Body of pancreas (tissue), 4 donors: ENCODE results near the gene ARHGEF7. TPM values are rescaled to one million over a fixed set of nuclear protein-coding genes. Genes with fewer than 3 reads are reported as not detected.

Experiments used
- ATAC-seq: fragments of 150-250 bp; one replicate; pipeline ENCODE4 v1.9.1; 2016
- DNase-seq, 4 donors: peaks; one replicate each; pipeline ENCODE4 v3.0.0-alpha.2; 2019
- H3K27ac ChIP-seq, 4 donors: fragments of 200-600 bp; sonication (generic); 1 replicate in 3 of 4; 2 replicates in 1 of 4; pipeline versions ENCODE4 v1.5.1 to v1.6.1; 2016 to 2019; ENCODE audit warnings: mild to moderate bottlenecking in 1 of 4, mixed read lengths in 1 of 4, moderate library complexity in 1 of 4
- H3K27me3 ChIP-seq, 2 donors: fragments of 200-600 bp; sonication (generic); one replicate each; pipeline ENCODE4 v1.6.0; 2016; ENCODE audit warnings: mild to moderate bottlenecking in 1 of 2
- H3K36me3 ChIP-seq, 2 donors: fragments of 200-600 bp; sonication (generic); replicated peaks in 1 of 2; 2 replicates each; pipeline ENCODE4 v1.5.1; 2016; ENCODE audit warnings: low read depth in 2 of 2; ENCODE audit not compliant: insufficient read depth in 1 of 2
- H3K4me1 ChIP-seq: fragments of 200-600 bp; sonication (generic); one replicate; pipeline ENCODE4 v1.6.0; 2016
- H3K4me3 ChIP-seq, 2 donors: fragments of 200-600 bp; sonication (generic); 1 replicate in 1 of 2; 2 replicates in 1 of 2; pipeline ENCODE4 v1.5.1; 2016 to 2019
- H3K9me3 ChIP-seq, 3 donors: fragments of 200-600 bp; sonication (generic); 1 replicate in 2 of 3; 2 replicates in 1 of 3; pipeline ENCODE4 v1.5.1; 2016
- POLR2A ChIP-seq, 3 donors: fragments of 450-650 bp; IDR thresholded peaks; one replicate each; pipeline ENCODE4 v1.6.1; 2016; ENCODE audit warnings: antibody characterized with exemption in 3 of 3, mild to moderate bottlenecking in 2 of 3
- WGBS, 2 donors: methylation state at CpG; one replicate each; pipeline ENCODE4 v1.1.5; 2017; 5-methylcytosine and 5-hydroxymethylcytosine counted together
- intact Hi-C: fragments of 100-400 bp; cut with DNase I; formaldehyde crosslinking; loops from one replicate; pipeline ENCODE4 v1.15.1; 2023
- total RNA-seq, 2 donors: library from RNA; depleted of rRNA; stranded (reverse); fragments of >200 nt; gene quantifications; one replicate each; pipeline ENCODE4 v1.1.0, GENCODE V29; 2016
- TF ChIP-seq, protein P1 (sequence below), 7 experiments: fragments of 450-650 bp in 4 of 7; fragments of 200-600 bp in 3 of 7; sonication (generic) in 3 of 7; IDR thresholded peaks; one replicate each; pipeline ENCODE4 v1.5.1; 2016 to 2019; ENCODE audit warnings: antibody characterized with exemption in 7 of 7

ARHGEF7 gene
- total RNA-seq, 2 donors from 2014 or later = 27.5 to 81.4 TPM

DNA sequence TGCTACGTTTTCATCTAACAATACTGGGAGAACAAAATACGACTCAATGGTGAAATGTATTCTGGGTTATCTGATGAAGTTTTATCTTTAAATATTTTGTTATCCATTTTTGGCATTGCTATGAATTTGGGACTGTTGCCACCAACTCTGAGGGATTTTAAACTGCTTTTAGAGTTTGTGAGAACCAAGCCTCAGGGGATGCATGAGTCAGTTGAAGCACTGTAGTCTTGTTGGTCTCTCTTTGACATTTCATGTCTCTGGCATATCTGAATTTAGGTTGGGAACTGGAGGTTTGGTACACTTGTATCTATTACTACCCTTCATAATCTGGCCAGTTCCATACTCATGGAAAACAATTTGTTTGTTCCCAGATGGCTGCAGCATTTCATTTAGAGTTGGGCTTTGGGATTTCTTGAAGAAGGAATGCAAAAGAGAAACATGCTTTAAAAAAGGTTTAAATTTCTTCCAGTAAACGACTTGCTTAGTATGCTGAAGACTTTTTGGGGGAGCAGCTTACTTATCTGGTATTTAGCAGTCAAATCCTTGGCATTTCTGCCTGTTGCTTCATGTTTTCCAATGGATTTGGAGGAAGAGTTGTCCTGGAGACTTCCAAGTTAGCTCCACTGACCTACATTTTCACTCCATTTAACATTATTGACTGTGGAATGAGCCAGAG is 28.9 kb downstream of the ARHGEF7 start:
- Histone ChIP-seq H3K36me3 (no peaks in the 10 kb centered on the region), H3K27ac (no peak overlapping the region), H3K4me3 (no peak overlapping the region), H3K27me3 (peaks cover 0 to 4% of the 10 kb centered on the region in 2 donors), H3K9me3 (no peaks in the 10 kb centered on the region), H3K4me1 (no peaks in the 10 kb centered on the region)
- no peak for TF ChIP-seq POLR2A (IDR thresholded peaks at IDR 0.05)
- TF ChIP-seq, protein P1, sequence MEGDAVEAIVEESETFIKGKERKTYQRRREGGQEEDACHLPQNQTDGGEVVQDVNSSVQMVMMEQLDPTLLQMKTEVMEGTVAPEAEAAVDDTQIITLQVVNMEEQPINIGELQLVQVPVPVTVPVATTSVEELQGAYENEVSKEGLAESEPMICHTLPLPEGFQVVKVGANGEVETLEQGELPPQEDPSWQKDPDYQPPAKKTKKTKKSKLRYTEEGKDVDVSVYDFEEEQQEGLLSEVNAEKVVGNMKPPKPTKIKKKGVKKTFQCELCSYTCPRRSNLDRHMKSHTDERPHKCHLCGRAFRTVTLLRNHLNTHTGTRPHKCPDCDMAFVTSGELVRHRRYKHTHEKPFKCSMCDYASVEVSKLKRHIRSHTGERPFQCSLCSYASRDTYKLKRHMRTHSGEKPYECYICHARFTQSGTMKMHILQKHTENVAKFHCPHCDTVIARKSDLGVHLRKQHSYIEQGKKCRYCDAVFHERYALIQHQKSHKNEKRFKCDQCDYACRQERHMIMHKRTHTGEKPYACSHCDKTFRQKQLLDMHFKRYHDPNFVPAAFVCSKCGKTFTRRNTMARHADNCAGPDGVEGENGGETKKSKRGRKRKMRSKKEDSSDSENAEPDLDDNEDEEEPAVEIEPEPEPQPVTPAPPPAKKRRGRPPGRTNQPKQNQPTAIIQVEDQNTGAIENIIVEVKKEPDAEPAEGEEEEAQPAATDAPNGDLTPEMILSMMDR (IDR thresholded peaks at IDR 0.05) = no peak
- peak in 1 of 4 donors; percentile 8 for DNase-seq
- WGBS, 2 donors = 30 to 52% methylated on average over 3 of the region's 3 CpGs
- intact Hi-C loops = no loop called here
- no peak for ATAC-seq

DNA sequence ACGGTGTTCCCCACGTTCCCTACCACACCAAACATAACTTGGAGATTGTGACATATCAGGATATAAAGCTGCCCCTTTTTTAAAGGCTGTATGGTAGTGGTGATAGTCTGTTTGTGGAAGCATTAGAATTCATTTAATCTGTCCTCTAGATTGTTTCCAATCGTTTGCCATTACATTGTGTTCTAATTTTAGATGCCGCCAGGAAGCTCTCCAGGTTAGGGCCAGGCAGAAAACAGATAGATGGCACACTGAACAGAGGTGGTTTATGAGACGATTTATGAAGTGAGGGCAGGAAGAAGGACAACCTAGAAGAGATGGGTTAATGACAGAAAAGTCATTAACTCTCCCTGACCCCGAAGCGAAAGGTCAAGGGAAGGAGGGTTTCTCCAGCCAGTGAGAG is 30.0 kb downstream of the ARHGEF7 start:
- H3K9me3 ChIP-seq = no peaks in the 10 kb centered on the region
- no peak overlapping the region for H3K27ac ChIP-seq
- intact Hi-C loops = no loop called here
- H3K27me3 ChIP-seq = peaks cover 0 to 4% of the 10 kb centered on the region in 2 donors
- no peaks in the 10 kb centered on the region for H3K36me3 ChIP-seq
- no peak overlapping the region for H3K4me3 ChIP-seq
- 61 to 68% methylated on average over 7 of the region's 7 CpGs for WGBS, 2 donors
- ATAC-seq (no peak), DNase-seq (no peak)
- H3K4me1 ChIP-seq = no peaks in the 10 kb centered on the region
- no peak for TF ChIP-seq POLR2A (IDR thresholded peaks at IDR 0.05)
- TF ChIP-seq, protein P1 (IDR thresholded peaks at IDR 0.05) = no peak

DNA sequence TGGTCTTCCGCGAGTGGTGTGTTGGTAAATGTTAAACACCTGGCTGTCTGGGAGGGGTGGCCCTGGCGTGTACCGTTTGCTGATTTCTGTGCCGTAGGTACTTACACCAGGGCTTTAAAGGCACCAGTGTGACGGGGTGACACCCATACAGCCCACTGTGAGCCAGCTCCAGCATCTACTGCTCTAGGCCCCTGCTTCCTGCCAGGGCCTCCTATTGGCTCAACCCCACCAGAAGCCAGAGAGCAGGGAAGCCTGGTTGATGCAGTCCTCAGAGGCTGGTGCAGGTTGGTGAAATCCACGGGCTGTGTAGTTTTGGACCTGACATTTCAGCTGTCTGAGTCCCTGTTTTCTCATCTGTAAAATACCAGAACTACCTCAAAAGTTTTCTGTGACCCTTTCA is 30.4 kb downstream of the ARHGEF7 start:
- no peak overlapping the region for H3K4me3 ChIP-seq
- 80 to 86% methylated on average over 7 of the region's 7 CpGs for WGBS, 2 donors
- DNase-seq (no peak), ATAC-seq (no peak)
- no peaks in the 10 kb centered on the region for H3K36me3 ChIP-seq
- H3K4me1 ChIP-seq = no peaks in the 10 kb centered on the region
- no peak for TF ChIP-seq POLR2A (IDR thresholded peaks at IDR 0.05)
- TF ChIP-seq, protein P1 (IDR thresholded peaks at IDR 0.05) = no peak
- intact Hi-C loops = no loop called here
- peaks cover 0 to 4% of the 10 kb centered on the region in 2 donors for H3K27me3 ChIP-seq
- no peak overlapping the region for H3K27ac ChIP-seq
- H3K9me3 ChIP-seq = no peaks in the 10 kb centered on the region

DNA sequence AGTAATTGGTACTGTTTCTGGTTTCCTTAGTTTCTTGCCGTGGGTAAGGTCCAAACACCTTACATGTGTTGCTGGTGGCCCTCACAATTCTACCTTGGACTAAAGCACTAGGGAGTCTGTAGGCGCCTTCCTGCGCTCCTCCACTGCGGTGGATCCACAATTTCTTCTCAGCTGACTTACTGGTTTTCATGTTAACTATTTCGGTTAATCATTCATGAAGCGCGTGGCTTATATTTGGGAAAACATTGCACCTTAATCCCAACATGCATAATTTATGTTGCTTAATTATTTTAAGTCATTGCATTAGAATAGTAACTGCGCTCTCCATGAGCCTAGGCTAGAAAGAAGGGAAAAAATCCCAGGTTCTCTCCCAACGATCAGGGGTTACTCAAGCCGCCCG is 37.7 kb downstream of the ARHGEF7 start:
- DNase-seq = peak in 3 of 4 donors; percentile 21 to 35 (median 23)
- TF ChIP-seq, protein P1 (IDR thresholded peaks at IDR 0.05) = no peak
- TF ChIP-seq POLR2A (IDR thresholded peaks at IDR 0.05) = no peak
- intact Hi-C loops = no loop called here

More for the DNA sequence above, 37.7 kb downstream of the ARHGEF7 start:
- Histone ChIP-seq H3K27me3 (no peaks in the 10 kb centered on the region), H3K36me3 (no peaks in the 10 kb centered on the region), H3K4me1 (peaks cover 35% of the 10 kb centered on the region), H3K9me3 (no peaks in the 10 kb centered on the region), H3K27ac (peak overlapping the region; percentile 95 to 98 (median 96)), H3K4me3 (peak overlapping the region; percentile 79 to 94)
- 2 to 6% methylated on average over 11 of the region's 11 CpGs for WGBS, 2 donors
- peak; percentile 16 for ATAC-seq
